Esophagus muscularis mucosa (tissue), 4 donors: Measurements from ENCODE around the gene HDDC2. TPM values are rescaled to one million over a fixed set of nuclear protein-coding genes. Genes with fewer than 3 reads are reported as not detected.

Experiments
- DNase-seq: peaks from one replicate; pipeline ENCODE4 v3.0.0-alpha.2; 2017; ENCODE audit errors: extremely low spot score
- H3K27ac ChIP-seq, 4 donors: fragments of 200-600 bp; sonication (generic); replicated peaks in 1 of 4; 1 replicate in 3 of 4; 2 replicates in 1 of 4; pipeline ENCODE4 v1.5.1; 2016 to 2019; ENCODE audit warnings: mild to moderate bottlenecking in 1 of 4
- H3K27me3 ChIP-seq, 4 donors: fragments of 200-600 bp; sonication (generic); one replicate each; pipeline versions ENCODE4 v1.5.1 to v1.6.0; 2016 to 2019
- H3K36me3 ChIP-seq, 4 donors: fragments of 200-600 bp; sonication (generic); one replicate each; pipeline ENCODE4 v1.5.1; 2016 to 2019
- H3K4me1 ChIP-seq, 4 donors: fragments of 200-600 bp; sonication (generic); one replicate each; pipeline ENCODE4 v1.5.1; 2016 to 2019
- H3K4me3 ChIP-seq, 4 donors: fragments of 200-600 bp; sonication (generic); 1 replicate in 2 of 4; 2 replicates in 2 of 4; pipeline ENCODE4 v1.5.1; 2016 to 2019; ENCODE audit warnings: mild to moderate bottlenecking in 4 of 4, moderate library complexity in 1 of 4
- H3K9me3 ChIP-seq, 4 donors: fragments of 200-600 bp; sonication (generic); 1 replicate in 3 of 4; 2 replicates in 1 of 4; pipeline ENCODE4 v1.5.1; 2016 to 2019
- EP300 ChIP-seq: sonication (generic); formaldehyde crosslinking; IDR thresholded peaks from one replicate; pipeline ENCODE4 v1.6.1; 2017; ENCODE audit warnings: antibody characterized with exemption
- POLR2A ChIP-seq: fragments of 450-650 bp; IDR thresholded peaks from one replicate; pipeline ENCODE4 v1.6.1; 2017; ENCODE audit warnings: antibody characterized with exemption, moderate library complexity, mild to moderate bottlenecking, low read depth
- POLR2AphosphoS5 ChIP-seq, 2 donors: sonication (generic); formaldehyde crosslinking; IDR thresholded peaks; one replicate each; pipeline ENCODE4 v1.6.1; 2017; ENCODE audit warnings: antibody characterized with exemption in 2 of 2
- WGBS: methylation state at CpG from one replicate; pipeline ENCODE4 v1.1.5; 2018; 5-methylcytosine and 5-hydroxymethylcytosine counted together
- intact Hi-C: fragments of 100-400 bp; cut with DNase I; formaldehyde crosslinking; loops from one replicate; pipeline ENCODE4 v1.15.1; 2023
- total RNA-seq, 4 donors: library from RNA; depleted of rRNA; stranded (reverse); fragments of >200 nt; gene quantifications; one replicate each; pipeline versions ENCODE4 v1.1.0 to v1.2.1, GENCODE V29; 2016
- TF ChIP-seq, protein P1 (sequence below), 3 experiments: fragments of 200-600 bp in 2 of 3; fragments of 450-650 bp in 1 of 3; sonication (generic) in 2 of 3; IDR thresholded peaks; one replicate each; pipeline ENCODE4 v1.5.1; 2017 to 2019; ENCODE audit warnings: antibody characterized with exemption in 3 of 3, mild to moderate bottlenecking in 2 of 3, moderate library complexity in 1 of 3

Gene HDDC2
- total RNA-seq, 4 donors from 2014 or later: 29.6 to 47.7 (median 38.4) TPM

DNA sequence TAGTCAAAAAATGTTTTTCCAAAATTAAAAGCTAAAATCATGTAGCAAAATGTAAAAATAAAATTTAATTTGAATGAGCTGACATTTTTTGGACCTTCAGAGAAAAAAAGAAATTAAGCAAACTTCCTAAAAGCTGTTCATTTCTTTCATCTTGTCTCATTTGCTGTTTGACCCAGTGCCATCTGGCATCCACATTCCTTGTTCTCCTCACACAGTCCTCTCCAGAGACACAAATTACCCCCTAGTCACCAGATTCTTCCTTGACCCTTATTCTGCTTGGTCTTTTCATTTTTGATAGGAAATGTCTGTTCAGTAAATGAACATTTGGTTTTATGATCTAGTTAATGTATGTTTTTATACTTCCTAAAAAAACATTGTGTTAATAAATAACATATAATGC is 55.2 kb downstream of the HDDC2 start:
- Histone ChIP-seq H3K27ac (no peak overlapping the region), H3K36me3 (no peaks in the 10 kb centered on the region), H3K27me3 (no peaks in the 10 kb centered on the region), H3K4me3 (no peak overlapping the region), H3K4me1 (peaks cover 0 to 6% (median 3%) of the 10 kb centered on the region in 4 donors), H3K9me3 (peaks cover 0 to 10% (median 4%) of the 10 kb centered on the region in 4 donors)
- no peak for DNase-seq
- intact Hi-C loops: no loop called here
- TF ChIP-seq POLR2A (no peak), EP300 (no peak), POLR2AphosphoS5 (IDR thresholded peaks at IDR 0.05) (no peak)
- TF ChIP-seq, protein P1, sequence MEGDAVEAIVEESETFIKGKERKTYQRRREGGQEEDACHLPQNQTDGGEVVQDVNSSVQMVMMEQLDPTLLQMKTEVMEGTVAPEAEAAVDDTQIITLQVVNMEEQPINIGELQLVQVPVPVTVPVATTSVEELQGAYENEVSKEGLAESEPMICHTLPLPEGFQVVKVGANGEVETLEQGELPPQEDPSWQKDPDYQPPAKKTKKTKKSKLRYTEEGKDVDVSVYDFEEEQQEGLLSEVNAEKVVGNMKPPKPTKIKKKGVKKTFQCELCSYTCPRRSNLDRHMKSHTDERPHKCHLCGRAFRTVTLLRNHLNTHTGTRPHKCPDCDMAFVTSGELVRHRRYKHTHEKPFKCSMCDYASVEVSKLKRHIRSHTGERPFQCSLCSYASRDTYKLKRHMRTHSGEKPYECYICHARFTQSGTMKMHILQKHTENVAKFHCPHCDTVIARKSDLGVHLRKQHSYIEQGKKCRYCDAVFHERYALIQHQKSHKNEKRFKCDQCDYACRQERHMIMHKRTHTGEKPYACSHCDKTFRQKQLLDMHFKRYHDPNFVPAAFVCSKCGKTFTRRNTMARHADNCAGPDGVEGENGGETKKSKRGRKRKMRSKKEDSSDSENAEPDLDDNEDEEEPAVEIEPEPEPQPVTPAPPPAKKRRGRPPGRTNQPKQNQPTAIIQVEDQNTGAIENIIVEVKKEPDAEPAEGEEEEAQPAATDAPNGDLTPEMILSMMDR (IDR thresholded peaks at IDR 0.05): no peak

DNA sequence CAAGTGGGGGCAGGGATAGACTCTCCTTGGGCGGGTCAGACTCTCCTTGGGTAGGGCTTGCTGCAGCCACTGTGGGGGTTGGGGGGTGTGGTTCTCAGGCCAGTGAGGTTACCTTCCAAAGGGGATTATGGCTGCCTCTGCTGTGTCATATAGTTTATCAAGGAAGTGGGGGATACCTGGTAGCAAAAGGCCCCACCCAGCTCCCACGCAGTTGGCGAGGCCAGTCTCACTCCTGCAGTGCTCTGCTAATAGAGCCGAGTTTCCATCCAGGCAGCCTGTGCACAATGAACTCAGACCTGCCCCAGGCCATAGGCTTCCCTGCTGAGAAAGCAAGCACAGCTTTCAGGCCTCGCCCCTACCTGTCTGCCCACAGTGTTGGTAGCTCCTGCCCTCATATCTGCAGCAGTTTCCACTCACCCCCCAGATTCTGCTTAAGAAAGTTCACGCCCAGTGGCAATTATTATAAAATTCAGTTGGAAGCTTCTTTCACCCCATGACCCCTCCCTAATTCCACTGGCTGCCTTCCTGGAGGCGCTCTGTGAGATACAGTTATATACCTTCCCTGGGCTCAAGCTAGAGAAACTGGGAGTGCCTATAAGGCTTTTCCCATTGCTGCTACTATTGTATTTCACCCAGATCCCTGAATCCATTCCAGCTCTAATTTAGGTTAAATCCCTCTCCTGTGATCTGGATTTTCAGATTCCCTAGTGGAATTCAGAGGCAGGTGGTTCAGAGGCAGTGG is 56.1 kb downstream of the HDDC2 start:
- no peaks in the 10 kb centered on the region for H3K4me1 ChIP-seq
- WGBS: 87% methylated on average over 6 of the region's 7 CpGs
- H3K9me3 ChIP-seq: peaks cover 0 to 19% (median 5%) of the 10 kb centered on the region in 4 donors
- no peaks in the 10 kb centered on the region for H3K36me3 ChIP-seq
- TF ChIP-seq POLR2AphosphoS5 (IDR thresholded peaks at IDR 0.05) (no peak), POLR2A (no peak), EP300 (no peak)
- TF ChIP-seq, protein P1 (IDR thresholded peaks at IDR 0.05): no peak
- no peak overlapping the region for H3K4me3 ChIP-seq
- H3K27ac ChIP-seq: no peak overlapping the region
- no peaks in the 10 kb centered on the region for H3K27me3 ChIP-seq
- DNase-seq: no peak
- intact Hi-C loops: no loop called here

DNA sequence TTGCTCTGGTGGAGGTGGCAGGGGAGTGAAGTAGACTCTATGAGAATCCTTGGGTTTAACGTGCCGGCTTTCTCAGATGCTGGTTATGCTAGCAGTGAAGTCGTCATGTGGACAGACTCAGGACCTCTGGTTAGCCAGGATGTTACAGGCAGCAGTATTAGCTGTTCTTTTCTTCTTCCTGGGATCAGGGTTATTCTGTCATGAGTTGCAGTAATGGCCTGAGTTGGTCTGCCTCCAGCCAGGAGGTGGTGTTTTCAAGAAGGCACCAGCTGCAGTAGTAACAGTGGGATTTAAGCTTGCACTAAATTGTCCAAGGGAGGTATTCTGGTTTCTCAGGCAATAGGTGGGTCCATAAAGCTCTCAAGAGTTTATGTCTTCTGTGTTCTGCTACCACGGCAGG is 56.7 kb downstream of the HDDC2 start:
- no peak overlapping the region for H3K4me3 ChIP-seq
- no peaks in the 10 kb centered on the region for H3K36me3 ChIP-seq
- H3K27ac ChIP-seq: no peak overlapping the region
- intact Hi-C loops: no loop called here
- no peaks in the 10 kb centered on the region for H3K27me3 ChIP-seq
- peaks cover 0 to 22% (median 8%) of the 10 kb centered on the region in 4 donors for H3K9me3 ChIP-seq
- TF ChIP-seq POLR2AphosphoS5 (IDR thresholded peaks at IDR 0.05) (no peak), POLR2A (no peak), EP300 (no peak)
- TF ChIP-seq, protein P1 (IDR thresholded peaks at IDR 0.05): no peak
- H3K4me1 ChIP-seq: no peaks in the 10 kb centered on the region
- WGBS: 87% methylated on average over 4 of the region's 4 CpGs
- DNase-seq: no peak

DNA sequence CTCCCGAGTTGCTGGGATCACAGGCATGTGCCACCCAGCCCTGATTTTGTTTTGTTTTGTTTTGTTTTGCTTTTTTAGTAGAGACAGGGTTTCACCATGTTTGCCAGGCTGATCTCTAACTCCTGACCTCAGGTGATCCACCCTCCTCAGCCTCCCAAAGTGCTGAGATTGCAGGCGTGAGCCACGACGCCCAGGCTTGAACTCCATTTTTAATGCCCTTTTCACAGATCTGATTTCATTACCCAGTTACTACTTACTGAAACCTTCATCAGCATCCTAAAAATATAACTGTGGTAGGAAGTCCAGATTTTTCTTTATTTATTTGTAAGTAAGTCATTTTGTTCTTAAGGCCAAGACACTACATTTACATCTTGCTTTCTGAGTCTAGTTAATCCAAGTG is 64.0 kb downstream of the HDDC2 start:
- no peak for DNase-seq
- WGBS: 86% methylated on average over 4 of the region's 4 CpGs
- Histone ChIP-seq H3K4me3 (no peak overlapping the region), H3K27me3 (no peaks in the 10 kb centered on the region), H3K9me3 (peaks cover 0 to 18% (median 7%) of the 10 kb centered on the region in 4 donors), H3K27ac (no peak overlapping the region), H3K4me1 (peaks cover 0 to 5% (median 0%) of the 10 kb centered on the region in 4 donors), H3K36me3 (no peaks in the 10 kb centered on the region)
- TF ChIP-seq POLR2AphosphoS5 (IDR thresholded peaks at IDR 0.05): no peak
- TF ChIP-seq, protein P1 (IDR thresholded peaks at IDR 0.05): no peak
- TF ChIP-seq POLR2A: no peak
- no peak for TF ChIP-seq EP300
- intact Hi-C loops: no loop called here
